GM18858 (cell line): ENCODE data around the gene EDIL3.
"Not testable (repeated sequence)": the region's sequence is repeated elsewhere in the genome, so short reads cannot be mapped to it uniquely, and the experiment has no call there.

Experiments
- ATAC-seq: cut with Tn5 transposase; IDR thresholded peaks from one replicate; pipeline ENCODE4 v1.9.1; 2021; ENCODE audit not compliant: unreplicated experiment

The EDIL3 gene

DNA sequence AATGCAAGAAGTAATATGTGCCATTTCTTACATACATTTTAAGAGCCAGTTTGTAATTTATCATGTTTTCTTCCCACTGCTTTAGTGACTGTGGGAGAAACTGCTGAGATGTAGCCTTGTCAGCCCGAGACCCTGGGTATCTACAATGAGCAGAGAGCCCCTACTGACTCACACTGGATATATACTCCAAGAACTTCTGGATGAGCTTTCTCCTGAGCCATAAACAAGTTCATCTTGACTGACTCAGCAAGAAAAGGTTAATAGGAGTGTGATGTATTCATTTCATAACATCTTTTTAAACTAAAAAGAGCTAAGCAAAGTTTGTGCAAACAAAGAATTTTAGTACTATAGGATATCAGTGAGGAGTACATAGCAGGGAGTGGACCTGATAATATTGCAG, 182.5 kb downstream of the EDIL3 start:
- no peak for ATAC-seq

DNA sequence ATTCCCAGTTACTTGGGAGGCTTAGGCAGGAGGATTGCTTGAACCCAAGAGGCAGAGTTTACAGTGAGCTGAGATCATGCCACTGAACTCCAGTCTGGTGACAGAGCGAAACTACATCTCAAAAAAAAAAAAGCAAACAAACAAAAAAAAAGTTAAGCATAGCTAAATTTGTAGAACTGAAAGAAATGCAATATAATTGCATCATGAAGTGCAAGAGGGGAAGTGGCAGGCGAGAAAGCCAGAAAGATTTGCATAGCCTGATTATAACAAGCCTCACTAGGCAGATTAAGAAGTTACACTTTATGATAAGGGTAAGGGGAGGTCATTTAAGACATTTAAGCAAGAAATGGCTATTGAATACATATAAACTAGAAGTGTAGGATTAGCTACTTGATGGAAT, 187.1 kb downstream of the EDIL3 start:
- ATAC-seq, result peak; percentile 57

GRCh38 chr5:84191281-84191680, 193.4 kb downstream of the EDIL3 start:
- no peak for ATAC-seq

GRCh38 chr5:84184857-84185256, 199.8 kb downstream of the EDIL3 start:
- ATAC-seq, result no peak

GRCh38 chr5:84181093-84181492, 203.6 kb downstream of the EDIL3 start:
- no peak for ATAC-seq

DNA sequence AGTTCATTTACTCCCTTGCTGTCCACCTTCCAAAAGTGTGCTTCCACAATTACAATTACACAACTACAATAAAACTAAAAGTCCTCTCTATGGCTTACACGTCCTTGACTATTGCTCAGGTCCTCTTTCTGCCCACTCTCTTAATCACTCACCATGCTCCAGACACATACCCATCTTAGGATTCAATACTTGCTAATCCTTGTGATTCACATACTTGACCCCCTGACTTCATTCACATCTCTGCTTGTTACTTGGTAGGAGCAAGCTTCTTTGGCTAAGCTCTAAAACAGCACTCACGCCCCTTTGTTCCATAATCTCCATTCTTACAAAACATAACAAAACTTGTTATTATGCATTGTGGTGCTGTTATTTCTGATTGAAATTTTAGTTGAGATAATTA, 215.8 kb downstream of the EDIL3 start:
- ATAC-seq, result no peak

- no peak for ATAC-seq
Observed at GRCh38 chr5:84163671-84164070, 221.0 kb downstream of the EDIL3 start.

GRCh38 chr5:84162695-84163094, 222.0 kb downstream of the EDIL3 start:
- no peak for ATAC-seq

DNA sequence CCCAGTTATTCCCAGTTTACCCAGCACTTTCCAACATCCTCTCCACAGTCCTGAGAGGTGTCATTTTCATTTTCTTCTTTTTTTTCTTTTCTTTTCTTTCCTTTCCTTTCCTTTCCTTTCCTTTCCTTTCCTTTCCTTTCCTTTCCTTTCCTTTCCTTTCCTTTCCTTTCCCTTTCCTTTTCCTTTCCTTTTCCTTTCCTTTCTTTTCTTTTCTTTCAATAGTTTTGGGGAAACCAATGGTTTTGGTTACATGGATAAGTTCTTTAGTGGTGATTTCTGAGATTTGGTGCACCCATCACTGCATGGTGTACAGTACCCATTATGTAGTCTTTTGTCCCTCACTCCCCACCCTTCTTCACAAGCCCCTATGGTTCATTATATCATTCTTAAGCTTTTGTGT, 224.0 kb downstream of the EDIL3 start:
- not testable (repeated sequence) for ATAC-seq

GRCh38 chr5:84149094-84149493, 235.6 kb downstream of the EDIL3 start:
- no peak for ATAC-seq

DNA sequence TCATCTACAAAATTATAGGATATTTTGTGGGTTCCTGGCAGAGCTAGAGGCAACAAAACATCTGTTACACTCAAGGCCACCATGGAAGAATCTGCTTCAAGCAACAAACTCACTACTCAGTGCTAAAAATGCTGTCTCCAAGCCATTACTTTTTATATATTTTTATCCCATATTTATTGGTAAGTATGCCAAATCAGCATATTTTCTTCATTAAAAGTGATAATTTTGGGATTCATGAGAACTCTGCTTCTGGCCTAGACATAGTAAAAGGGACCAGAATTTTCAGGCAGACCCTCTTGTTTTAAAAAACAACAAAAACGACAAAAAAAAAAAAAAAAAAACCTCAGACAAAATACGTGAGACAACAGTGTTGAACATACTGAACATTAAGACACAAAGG, 236.0 kb downstream of the EDIL3 start:
- no peak for ATAC-seq

DNA sequence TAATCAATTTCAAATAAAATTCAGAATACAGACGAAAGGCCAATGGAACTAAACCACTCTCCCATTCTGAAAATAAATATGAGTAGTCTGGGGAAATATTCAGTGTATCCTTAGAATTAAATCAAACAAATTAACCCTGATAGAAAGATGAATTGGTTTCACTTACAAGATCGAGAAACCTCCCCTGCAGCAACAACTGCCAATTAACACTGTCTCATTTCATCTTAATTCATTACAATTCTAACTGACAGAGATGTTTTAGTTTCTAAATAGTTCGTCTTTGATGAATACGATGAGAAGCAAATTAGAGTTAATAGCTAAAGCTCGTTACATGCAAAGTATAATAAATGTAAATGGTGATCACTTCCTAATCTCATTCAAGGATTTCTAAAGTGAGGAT, 247.1 kb downstream of the EDIL3 start:
- ATAC-seq, result no peak

DNA sequence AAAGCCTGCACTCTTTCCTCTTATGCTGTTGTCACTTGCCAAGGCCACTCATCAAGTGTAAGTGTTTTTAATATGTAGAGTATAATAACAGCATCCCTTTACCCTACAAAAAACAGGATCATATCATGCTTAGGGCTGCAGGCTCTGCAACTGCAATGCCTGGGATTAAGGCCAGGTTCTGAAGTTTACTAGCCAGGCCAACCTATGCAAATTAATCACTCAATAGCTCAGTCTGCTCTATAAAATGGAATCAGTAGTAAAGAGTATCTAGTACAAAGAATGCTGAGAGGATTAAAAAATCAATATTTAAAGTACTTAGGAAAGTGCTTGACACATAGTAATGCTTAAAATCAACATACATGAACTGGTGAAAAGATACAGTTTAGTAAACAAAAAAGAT, 253.3 kb downstream of the EDIL3 start:
- no peak for ATAC-seq

GRCh38 chr5:84130006-84130580, 254.6 kb downstream of the EDIL3 start:
- no peak for ATAC-seq

DNA sequence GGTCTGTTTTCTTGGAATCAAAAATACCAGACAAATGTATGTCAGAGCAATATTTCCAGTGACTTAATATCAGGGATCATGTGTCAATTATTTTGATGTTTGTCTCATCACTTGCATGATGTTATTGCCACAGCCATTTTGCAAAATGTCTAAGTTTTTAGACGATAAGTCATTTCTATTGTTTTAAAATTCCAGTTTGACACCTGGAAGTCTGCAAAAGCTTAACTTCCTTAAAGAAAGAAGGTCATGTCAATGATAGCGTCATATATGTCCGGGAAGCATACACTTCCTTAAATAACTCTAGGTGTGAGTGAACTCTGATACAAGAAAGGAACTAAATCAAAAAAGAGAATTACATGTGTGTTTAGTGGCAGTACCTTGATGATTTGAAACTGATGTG, 259.5 kb downstream of the EDIL3 start:
- no peak for ATAC-seq

- no peak for ATAC-seq
Observed at GRCh38 chr5:84119252-84119651, 265.4 kb downstream of the EDIL3 start.

- no peak for ATAC-seq
Observed at GRCh38 chr5:84118551-84118950, 266.1 kb downstream of the EDIL3 start.

- no peak for ATAC-seq
Observed at GRCh38 chr5:84115727-84116126, 269.0 kb downstream of the EDIL3 start.

- ATAC-seq, result no peak
Observed at GRCh38 chr5:84113246-84114105, 271.2 kb downstream of the EDIL3 start.

DNA sequence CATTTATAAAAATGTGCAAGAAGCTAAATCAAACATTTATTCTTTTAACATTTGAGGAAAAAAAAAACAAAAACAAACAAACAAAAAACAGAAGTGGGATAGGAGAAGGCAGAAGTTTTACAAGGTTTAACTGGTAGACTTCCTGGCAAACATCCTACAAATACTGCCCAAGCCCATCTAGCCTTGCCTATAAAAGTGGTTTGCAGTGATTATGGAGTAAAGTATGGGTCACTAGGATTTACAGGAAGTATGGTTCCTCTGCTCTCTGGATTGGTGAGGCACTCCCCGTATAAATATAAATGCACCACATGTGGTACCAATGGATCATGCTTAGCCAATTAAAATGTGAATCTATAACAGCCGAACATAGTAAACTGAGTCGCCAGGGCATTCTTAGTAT, 291.9 kb downstream of the EDIL3 start:
- no peak for ATAC-seq

GRCh38 chr5:84091127-84091799, 293.4 kb downstream of the EDIL3 start:
- no peak for ATAC-seq

- no peak for ATAC-seq
Observed at GRCh38 chr5:84088996-84089395, 295.7 kb downstream of the EDIL3 start.
